22Rv1 (cell line): ENCODE data around the gene TNFAIP2.
"Not testable (repeated sequence)": the region's sequence is repeated elsewhere in the genome, so short reads cannot be mapped to it uniquely, and the experiment has no call there.

Source experiments
- ZFX ChIP-seq: fragments of 450-650 bp; IDR thresholded peaks from 2 replicates; pipeline ENCODE4 v1.6.1; 2017; ENCODE audit warnings: antibody characterized with exemption, borderline replicate concordance
- TF ChIP-seq, protein P1 (sequence below): fragments of 450-650 bp; IDR thresholded peaks from 2 replicates; pipeline ENCODE4 v1.5.1; 2017; ENCODE audit warnings: mild to moderate bottlenecking

DNA sequence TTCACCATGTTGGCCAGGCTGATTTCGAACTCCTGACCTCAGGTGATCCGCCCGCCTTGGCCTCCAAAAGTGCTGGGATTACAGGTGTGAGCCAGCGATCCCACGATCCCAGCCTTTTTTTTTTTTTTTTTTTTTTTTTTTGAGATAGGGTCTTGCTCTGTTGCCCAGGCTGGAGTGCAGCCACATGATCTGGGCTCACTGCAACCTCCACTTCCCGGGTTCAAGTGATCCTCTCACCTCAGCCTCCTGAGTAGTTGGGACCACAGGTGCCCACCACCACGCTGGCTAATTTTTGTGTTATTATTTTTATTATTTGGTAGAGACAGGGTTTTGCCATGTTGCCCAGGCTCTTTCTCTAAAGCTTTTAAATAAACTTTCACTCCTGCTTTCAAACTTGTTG is 5.8 kb upstream of the TNFAIP2 start:
- TF ChIP-seq ZFX: not testable (repeated sequence)
- TF ChIP-seq, protein P1, sequence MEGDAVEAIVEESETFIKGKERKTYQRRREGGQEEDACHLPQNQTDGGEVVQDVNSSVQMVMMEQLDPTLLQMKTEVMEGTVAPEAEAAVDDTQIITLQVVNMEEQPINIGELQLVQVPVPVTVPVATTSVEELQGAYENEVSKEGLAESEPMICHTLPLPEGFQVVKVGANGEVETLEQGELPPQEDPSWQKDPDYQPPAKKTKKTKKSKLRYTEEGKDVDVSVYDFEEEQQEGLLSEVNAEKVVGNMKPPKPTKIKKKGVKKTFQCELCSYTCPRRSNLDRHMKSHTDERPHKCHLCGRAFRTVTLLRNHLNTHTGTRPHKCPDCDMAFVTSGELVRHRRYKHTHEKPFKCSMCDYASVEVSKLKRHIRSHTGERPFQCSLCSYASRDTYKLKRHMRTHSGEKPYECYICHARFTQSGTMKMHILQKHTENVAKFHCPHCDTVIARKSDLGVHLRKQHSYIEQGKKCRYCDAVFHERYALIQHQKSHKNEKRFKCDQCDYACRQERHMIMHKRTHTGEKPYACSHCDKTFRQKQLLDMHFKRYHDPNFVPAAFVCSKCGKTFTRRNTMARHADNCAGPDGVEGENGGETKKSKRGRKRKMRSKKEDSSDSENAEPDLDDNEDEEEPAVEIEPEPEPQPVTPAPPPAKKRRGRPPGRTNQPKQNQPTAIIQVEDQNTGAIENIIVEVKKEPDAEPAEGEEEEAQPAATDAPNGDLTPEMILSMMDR: not testable (repeated sequence)
